ENCODE measurements around the gene CCDC190.

Gene CCDC190

GRCh38 chr1:162849711-162850110, 11.3 kb downstream of the CCDC190 start:
- no peak for DNase-seq (ENCODE audit: low spot score)
- no peak for TF ChIP-seq CTCF (IDR thresholded peaks at IDR 0.05)
- H3K4me3 ChIP-seq: no peak overlapping the region
- H3K27ac ChIP-seq: peak overlapping the region; percentile 31 to 53

GRCh38 chr1:162847839-162848453, 13.0 kb downstream of the CCDC190 start:
- H3K4me3 ChIP-seq: no peak overlapping the region
- no peak overlapping the region for H3K27ac ChIP-seq
- no peak for DNase-seq (ENCODE audit: low spot score)
- peak; percentile 93 for TF ChIP-seq CTCF (IDR thresholded peaks at IDR 0.05)

GRCh38 chr1:162846256-162847212, 14.4 kb downstream of the CCDC190 start:
- no peak for TF ChIP-seq CTCF (IDR thresholded peaks at IDR 0.05)
- Histone ChIP-seq H3K27ac (no peak overlapping the region), H3K4me3 (no peak overlapping the region)
- DNase-seq (ENCODE audit: low spot score): no peak

- TF ChIP-seq CTCF (IDR thresholded peaks at IDR 0.05): no peak
- DNase-seq (ENCODE audit: low spot score): no peak
- H3K4me3 ChIP-seq: no peak overlapping the region
- no peak overlapping the region for H3K27ac ChIP-seq
Observed at GRCh38 chr1:162844153-162844552, 16.8 kb downstream of the CCDC190 start.

- DNase-seq (ENCODE audit: low spot score): no peak
- TF ChIP-seq CTCF (IDR thresholded peaks at IDR 0.05): no peak
- H3K4me3 ChIP-seq: no peak overlapping the region
- H3K27ac ChIP-seq: no peak overlapping the region
Observed at GRCh38 chr1:162840250-162840839, 20.6 kb downstream of the CCDC190 start.

GRCh38 chr1:162838863-162839262, 22.1 kb downstream of the CCDC190 start:
- TF ChIP-seq CTCF (IDR thresholded peaks at IDR 0.05): no peak
- H3K4me3 ChIP-seq: no peak overlapping the region
- no peak for DNase-seq (ENCODE audit: low spot score)
- no peak overlapping the region for H3K27ac ChIP-seq
